Activated CD8-positive, alpha-beta memory T cell treated with anti-CD3 and anti-CD28 coated beads, Interleukin-2, amount 50 U/mL, for 1 hour (primary cell): ENCODE results near the gene TSPAN1.

Experiments
- DNase-seq: peaks from one replicate; pipeline ENCODE4 v3.0.0-alpha.2; 2020; ENCODE audit errors: extremely low read depth

TSPAN1 gene

GRCh38 chr1:46160212-46160611, 14.7 kb upstream of the TSPAN1 start:
- DNase-seq: no peak

GRCh38 chr1:46166521-46167462, 8.1 kb upstream of the TSPAN1 start:
- no peak for DNase-seq

- DNase-seq: no peak
Observed at GRCh38 chr1:46168477-46168876, 6.4 kb upstream of the TSPAN1 start.

- no peak for DNase-seq
Observed at GRCh38 chr1:46169811-46170454, 5.0 kb upstream of the TSPAN1 start.

- no peak for DNase-seq
Observed at GRCh38 chr1:46171351-46171750, 3.5 kb upstream of the TSPAN1 start.

GRCh38 chr1:46171871-46172270, 3.0 kb upstream of the TSPAN1 start:
- no peak for DNase-seq

GRCh38 chr1:46172321-46172720, 2.6 kb upstream of the TSPAN1 start:
- no peak for DNase-seq

- no peak for DNase-seq
Observed at GRCh38 chr1:46173361-46173856, 1.5 kb upstream of the TSPAN1 start.

GRCh38 chr1:46175243-46175642, 356 bp downstream of the TSPAN1 start:
- DNase-seq: no peak

- DNase-seq: no peak
Observed at GRCh38 chr1:46176211-46176865, 1.5 kb downstream of the TSPAN1 start, which contains the start of gene P3R3URF. Gene P3R3URF, minus strand, starts transcription at chr1:46176488. Its CDS starts 17 bp downstream, at chr1:46176471.

GRCh38 chr1:46179138-46180081, 4.5 kb downstream of the TSPAN1 start:
- DNase-seq: peak; percentile 28

GRCh38 chr1:46180082-46180616, 5.3 kb downstream of the TSPAN1 start:
- DNase-seq: no peak

GRCh38 chr1:46181343-46182260, 6.7 kb downstream of the TSPAN1 start:
- DNase-seq: no peak

- no peak for DNase-seq
Observed at GRCh38 chr1:46183079-46183847, 8.4 kb downstream of the TSPAN1 start.

GRCh38 chr1:46183926-46184557, 9.2 kb downstream of the TSPAN1 start:
- DNase-seq: no peak

- DNase-seq: no peak
Observed at GRCh38 chr1:46184920-46185658, 10.2 kb downstream of the TSPAN1 start.

- no peak for DNase-seq
Observed at GRCh38 chr1:46186076-46186475, 11.2 kb downstream of the TSPAN1 start.
